HG02623 (cell line): ENCODE measurements around the gene CDYL2.
A peak's percentile ranks its signal among the peaks of the same experiment; 100 is the strongest.
"Not testable (repeated sequence)": the region's sequence is repeated elsewhere in the genome, so short reads cannot be mapped to it uniquely, and the experiment has no call there.

Experiments used
- ATAC-seq: cut with Tn5 transposase; IDR thresholded peaks from one replicate; pipeline ENCODE4 v1.9.1; 2021; ENCODE audit warnings: moderate library complexity; ENCODE audit not compliant: unreplicated experiment

CDYL2 gene, protein sequence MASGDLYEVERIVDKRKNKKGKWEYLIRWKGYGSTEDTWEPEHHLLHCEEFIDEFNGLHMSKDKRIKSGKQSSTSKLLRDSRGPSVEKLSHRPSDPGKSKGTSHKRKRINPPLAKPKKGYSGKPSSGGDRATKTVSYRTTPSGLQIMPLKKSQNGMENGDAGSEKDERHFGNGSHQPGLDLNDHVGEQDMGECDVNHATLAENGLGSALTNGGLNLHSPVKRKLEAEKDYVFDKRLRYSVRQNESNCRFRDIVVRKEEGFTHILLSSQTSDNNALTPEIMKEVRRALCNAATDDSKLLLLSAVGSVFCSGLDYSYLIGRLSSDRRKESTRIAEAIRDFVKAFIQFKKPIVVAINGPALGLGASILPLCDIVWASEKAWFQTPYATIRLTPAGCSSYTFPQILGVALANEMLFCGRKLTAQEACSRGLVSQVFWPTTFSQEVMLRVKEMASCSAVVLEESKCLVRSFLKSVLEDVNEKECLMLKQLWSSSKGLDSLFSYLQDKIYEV

GRCh38 chr16:80804526-80805383, at the start of gene CDYL2:
CDYL2 (minus strand) TSS chr16:80804598; CDS start chr16:80804173, 425 bp downstream.
- ATAC-seq: peak; percentile 71

DNA sequence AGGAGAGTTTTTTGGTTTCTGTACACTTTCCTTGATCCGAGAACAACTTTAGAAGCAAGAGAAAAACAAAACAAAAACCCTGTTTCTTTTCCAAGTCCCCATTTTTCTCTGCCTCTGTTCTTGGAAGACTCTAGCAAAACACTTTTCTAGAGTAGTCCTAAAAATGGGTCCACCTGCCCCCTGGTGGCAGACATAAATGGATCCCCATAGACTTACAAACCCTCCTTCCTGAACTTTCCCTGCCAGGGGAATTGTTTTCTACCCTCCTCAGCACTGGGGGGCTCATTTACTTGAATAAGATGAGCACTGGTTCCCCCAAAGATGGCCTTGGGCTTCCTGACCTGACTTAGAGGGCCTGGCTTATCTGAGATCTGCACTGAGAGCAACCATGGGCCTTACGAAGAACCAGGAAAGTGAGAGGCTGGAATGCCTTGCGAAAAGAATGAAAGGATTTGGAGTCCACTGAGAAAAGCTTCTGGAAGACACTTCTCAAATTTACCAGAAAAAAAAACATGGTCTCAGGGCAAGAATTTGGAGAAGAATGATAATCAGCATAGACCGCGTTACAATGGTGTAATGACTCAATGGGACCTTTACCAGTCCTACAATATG, 48.0 kb upstream of the CDYL2 start:
- no peak for ATAC-seq

DNA sequence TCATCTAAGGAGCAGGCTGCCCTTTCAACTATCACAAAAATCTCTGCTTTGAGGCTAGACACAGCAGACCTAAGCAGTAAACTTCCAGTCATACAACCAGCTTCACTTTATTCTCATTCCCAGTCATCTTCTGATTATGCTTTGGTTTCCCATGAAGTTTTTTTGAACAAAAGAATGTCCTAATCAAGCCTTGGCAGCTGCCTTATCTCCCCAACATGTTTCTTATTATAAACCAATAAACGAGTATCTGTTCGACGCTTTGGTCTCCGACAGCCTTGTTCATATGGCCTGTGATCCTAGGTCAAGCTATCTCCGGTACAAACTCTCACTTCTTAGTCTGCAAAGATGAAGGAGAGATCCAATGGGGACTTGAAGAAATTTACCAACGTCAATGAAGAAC, 47.4 kb upstream of the CDYL2 start:
- no peak for ATAC-seq

GRCh38 chr16:80850757-80851156, 46.4 kb upstream of the CDYL2 start:
- ATAC-seq: no peak

GRCh38 chr16:80848862-80849261, 44.5 kb upstream of the CDYL2 start:
- no peak for ATAC-seq

DNA sequence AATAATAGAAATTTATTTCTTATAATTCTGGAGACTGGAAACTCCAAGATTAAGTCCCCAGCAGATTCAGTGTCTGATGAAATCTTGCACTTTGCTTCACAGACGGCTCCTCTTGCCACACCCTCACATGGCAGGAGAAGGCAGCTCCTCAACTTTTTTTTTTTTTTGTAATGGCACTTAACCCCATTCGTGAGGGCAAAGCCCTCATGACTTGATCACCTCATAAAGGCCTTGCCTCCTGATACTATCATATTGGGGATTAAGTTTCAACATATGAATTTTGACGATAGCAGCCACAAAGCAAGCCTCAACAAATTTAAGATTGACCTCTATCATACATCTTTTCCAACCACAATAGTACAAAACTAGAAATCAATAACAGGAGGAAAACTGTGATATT, 42.3 kb upstream of the CDYL2 start:
- no peak for ATAC-seq

DNA sequence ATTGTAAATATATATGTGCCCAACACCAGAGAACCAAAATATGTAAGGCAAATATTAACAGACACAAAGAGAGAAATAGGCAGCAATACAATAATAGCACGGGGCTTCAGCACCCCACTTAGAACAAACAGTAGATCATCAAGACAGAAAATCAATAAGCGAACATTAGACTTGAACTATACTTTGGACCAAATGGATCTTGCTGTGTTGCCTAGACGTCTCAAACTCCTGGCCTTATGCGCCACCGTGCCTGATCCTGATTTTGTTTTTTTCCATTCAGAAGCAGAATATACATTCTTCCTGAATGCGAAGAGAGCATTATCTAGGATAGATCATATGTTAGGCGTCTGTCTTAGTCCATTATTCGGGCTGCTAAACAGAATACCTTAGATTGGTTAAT, 41.9 kb upstream of the CDYL2 start:
- no peak for ATAC-seq

DNA sequence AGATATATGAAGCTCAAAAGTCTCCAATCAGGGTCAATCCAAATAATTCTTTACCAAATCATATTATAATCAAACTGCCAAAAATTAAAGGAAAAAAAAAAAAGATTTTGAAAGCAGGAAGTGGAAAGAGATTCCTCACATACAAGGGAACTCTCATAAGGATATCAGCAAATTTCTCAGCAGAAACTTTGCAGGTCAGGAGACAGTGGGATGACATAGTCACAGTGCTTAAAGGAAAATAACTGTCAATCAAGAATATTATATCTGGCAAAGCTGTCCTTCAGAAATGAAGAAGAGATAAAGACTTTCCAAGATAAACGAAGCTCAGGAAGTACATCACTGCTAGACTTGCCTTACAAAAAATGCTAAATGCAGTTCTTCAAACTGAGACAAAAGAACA, 40.0 kb upstream of the CDYL2 start:
- ATAC-seq: no peak

DNA sequence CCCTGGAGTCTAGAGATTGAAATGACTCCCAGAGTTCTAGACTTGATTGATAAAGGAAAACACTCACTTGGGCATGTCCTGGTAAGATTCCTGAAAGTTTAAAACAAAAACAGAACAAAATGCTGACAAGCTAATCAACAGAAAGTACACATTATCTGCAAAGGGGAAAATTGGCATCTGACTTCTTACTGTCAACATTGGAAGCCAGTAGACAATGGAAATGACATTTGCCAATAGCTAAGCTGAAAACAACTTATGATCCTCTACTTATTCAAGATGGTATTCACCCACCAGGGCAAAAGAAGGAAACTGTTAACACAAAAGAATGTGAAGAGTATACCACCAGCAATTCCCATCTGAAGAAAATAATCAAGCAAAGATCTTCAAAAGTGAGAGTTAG, 36.8 kb upstream of the CDYL2 start:
- ATAC-seq: no peak

- ATAC-seq: no peak
These were observed 33.2 kb upstream of the CDYL2 start for GRCh38 chr16:80837533-80838147.

GRCh38 chr16:80836846-80837245, 32.4 kb upstream of the CDYL2 start:
- ATAC-seq: no peak

DNA sequence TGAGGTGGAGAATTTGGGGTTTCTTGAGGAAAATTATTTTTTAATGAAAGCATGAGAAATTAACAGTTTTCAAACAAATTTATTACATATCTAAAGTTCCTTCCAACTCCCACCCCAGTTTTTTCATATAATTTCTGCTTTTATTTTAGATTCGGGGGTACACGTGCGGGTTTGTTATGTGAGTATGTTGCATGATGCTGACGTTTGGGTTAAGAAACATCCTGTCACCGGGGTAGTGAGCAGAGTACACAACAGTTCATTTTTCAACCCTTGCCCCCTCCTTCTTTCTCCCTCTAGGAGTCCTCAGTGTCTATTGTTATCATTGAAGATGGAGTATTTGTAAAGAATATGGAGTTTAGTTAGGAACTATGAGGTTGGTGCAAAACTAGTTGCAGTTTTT, 31.8 kb upstream of the CDYL2 start:
- ATAC-seq: no peak

DNA sequence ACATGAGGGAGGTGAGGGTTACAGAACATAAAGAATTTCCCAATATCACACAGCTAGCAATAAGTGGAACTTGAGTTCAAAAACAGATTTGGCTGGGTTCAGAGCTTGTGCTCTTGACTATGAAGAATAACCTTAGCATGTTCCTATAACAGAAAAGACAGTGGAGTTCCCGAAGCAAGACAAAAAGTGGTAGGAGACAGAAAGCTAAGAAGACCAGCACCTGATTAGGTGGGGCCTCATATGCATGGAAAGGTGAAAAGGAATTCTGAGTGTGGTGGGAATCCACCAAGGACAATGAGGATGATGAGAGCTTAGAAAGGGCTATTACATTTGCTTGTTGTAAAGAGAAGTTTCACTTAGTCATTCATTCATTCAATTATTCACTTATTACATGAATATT, 26.6 kb upstream of the CDYL2 start:
- no peak for ATAC-seq

DNA sequence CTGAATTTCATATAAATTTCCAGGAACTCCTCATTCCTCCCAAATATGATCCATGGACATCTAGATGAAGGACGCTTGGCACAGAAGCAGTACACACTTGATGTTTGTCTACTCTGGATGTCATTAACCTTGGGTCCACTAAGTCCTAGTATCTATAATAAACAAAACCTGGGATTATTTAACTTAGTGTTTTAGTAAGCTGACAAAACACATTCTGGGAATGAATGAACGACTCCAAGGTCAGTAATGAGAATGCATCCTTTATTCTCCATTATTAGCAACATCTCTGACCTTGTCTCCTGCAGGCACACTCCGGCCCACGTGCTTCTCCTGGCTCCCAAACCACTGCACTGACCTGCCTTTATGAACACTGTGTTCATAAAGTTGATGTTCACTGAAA, 24.1 kb upstream of the CDYL2 start:
- ATAC-seq: no peak

DNA sequence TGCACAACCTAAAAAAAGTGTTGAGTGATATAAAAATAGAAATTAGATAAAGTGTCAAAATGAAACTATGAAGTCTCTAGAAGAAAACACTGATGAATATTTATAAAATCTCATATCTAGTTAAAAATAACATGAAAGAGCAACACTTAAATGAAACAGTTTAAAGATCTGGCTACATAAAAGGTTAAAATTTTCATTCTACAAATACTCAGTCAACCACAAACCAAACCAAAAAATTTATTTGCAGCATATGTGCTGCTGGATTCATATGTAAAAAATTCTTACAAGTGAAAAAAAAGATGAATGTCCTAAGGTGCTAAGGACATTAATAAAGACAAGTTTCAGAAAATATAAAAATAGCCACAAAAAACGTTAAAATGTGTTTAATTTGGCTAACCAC, 22.6 kb upstream of the CDYL2 start:
- no peak for ATAC-seq

- ATAC-seq: no peak
These were observed 21.0 kb upstream of the CDYL2 start for GRCh38 chr16:80825365-80825758.

DNA sequence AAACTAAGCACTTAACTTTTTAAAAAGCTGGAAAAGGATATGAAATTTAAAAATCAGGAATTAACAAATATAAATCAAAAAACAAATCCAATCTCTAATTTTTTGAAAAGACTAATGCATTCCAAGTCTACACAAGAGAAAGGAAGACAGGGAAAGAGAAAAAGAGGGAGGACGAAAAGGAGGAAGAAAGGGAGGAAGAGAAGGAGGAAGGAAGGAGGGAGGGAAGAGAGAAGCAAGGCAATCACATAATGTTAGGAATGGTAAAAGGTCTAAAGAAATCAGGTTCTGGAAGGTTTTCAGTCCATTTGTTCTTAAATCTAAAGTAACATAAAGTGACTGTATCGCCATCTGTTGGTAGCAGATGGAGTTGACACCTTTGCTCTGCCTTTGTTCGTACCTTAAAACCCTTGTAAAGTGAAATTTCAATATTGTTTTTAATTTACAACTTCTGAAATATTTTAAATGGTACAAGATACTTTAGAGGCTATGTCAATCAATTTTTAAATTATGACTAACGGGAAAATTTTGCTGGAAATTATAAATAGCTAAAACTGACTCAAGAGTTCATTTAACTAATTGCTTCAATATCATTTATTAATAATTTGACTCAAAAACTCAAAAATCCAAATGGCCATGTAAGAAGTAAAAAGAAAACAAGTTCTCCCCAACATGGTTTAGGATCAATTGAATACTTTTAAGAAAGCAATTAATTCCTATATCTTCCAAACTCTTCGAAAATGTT, 20.4 kb upstream of the CDYL2 start:
- ATAC-seq: no peak

GRCh38 chr16:80819988-80820387, 15.6 kb upstream of the CDYL2 start:
- no peak for ATAC-seq

DNA sequence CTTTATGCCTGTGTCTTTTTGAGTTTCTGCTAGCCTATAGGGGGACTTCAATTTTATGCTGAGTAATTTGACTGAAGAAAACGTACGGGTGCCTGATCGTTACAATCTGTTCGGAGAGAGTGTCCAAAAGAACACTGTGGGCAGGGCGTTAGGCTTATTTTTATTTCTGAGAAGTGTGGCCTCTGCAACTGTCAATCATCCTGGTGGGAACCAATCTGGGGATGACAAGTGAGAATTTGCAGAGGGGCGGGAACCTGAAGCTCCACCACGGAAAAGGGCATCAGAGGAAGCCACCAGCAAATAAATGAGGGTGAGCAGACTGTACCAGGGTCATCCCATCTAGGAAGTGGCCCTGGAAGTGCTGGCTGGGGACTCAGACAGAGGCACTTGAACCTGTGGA, 12.0 kb upstream of the CDYL2 start:
- ATAC-seq: no peak

GRCh38 chr16:80815278-80815677, 10.9 kb upstream of the CDYL2 start:
- ATAC-seq: not testable (repeated sequence)
